ENCODE data around the gene PSME2. TPM values are rescaled to one million over a fixed set of nuclear protein-coding genes. Genes with fewer than 3 reads are reported as not detected.

PSME2 gene
- polyA plus RNA-seq, 2 of the 4 experiments (the other 2 are of a cell fraction), result 137 to 144 TPM

DNA sequence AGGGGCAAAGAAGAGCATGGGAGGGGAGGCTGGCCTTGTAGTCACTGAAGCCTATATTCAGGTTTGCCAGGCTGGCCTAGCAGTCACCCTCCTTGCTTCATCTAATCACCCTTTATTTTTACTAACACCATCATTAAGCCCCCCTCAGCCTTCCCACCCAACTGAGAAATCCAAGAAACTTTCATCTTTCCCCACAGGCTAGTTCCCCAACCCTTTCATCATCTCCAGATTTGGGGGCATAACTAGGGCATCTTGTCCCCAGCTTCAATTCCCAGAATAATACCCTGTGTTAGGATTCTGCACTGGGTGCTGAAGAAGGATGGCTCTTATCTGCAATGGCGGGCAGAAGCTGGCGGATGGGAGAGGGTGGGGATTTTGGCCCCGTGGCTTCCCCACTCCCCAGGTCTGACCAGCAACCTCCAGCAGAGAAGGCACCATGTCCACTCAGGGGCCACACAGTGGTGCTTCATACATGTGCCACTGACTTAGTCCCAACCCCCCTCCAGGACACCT is 45.4 kb downstream of the PSME2 start:
- POLR2A ChIA-PET, result interaction anchor here (5.6 kb wide), 1 partner anchor 13 kb away, joined by 26 read pairs; the partner anchor contains the start of genes DCAF11 and NRL
- Histone ChIP-seq H3K4me1 (no peaks in the 10 kb centered on the region; the same call in 2 of the 3 replicates), H3K9me3 (no peaks in the 10 kb centered on the region), H3K27ac (no peak overlapping the region), H3K4me2 (no peak overlapping the region), H3K4me3 (no peak overlapping the region)
- 90% methylated on average over 3 of the region's 3 CpGs for WGBS (ENCODE audit: missing lambda C conversion rate)
- DNase-seq (ENCODE audit: low read depth in 1 of 2, low spot score in 1 of 2), result no peak
- FAIRE-seq, result no peak
- TF ChIP-seq EHMT2 (IDR thresholded peaks at IDR 0.05; ENCODE audit: low read depth) (no peak), SMC3 (IDR thresholded peaks at IDR 0.05) (no peak), HOXA7 (CRISPR knock-in tag; IDR thresholded peaks at IDR 0.05) (no peak), ZSCAN20 (CRISPR knock-in tag; IDR thresholded peaks at IDR 0.05) (no peak)
- ATAC-seq, result no peak
- CTCF ChIA-PET, result interaction anchor here (3.1 to 13.3 kb wide), 4 partner anchors 4 to 40 kb away, joined by 11 to 244 read pairs (median 225); partner anchors contain the start of genes DCAF11, NRL and PCK2

DNA sequence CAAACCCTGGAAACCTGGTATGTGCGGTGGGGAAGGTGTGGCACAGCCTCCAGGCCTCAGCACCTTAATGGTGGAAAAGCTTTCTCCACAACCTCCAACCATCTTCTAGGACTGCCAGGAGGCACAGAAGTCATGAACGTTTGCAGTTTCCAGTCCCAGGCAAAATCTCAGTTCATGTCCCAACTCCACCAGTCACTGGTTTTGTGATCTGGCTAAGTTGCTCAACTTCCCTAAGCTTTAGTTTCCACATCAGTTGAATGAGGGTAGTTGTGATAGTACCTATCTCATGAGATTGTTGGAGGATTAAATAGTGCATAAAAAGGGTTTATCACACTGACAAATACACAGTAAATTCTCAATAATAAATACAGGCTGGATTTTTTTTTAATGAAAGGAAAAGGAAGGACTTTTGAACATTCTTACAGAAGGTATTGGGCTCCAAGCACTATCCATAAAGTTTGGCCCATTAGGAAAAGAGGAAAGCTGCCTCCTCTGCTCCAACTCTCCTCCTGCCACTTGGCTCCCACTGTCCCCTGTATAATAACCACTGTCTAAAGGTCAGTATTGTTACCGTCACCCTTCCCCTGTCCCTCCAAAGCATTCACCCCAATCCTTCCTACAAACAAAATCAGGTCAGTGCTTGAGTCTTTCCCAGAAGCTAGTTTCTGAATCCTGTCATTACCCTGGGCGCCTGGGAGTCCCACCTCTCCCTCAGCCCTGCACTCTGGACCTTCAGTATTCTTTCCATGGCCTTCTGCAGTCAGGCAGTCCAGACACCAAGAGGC is 46.0 kb downstream of the PSME2 start:
- H3K27ac ChIP-seq, result no peak overlapping the region
- H3K4me3 ChIP-seq, result no peak overlapping the region
- no peak overlapping the region for H3K4me2 ChIP-seq
- 60% methylated on average over 4 of the region's 4 CpGs for WGBS (ENCODE audit: missing lambda C conversion rate)
- no peak for ATAC-seq
- no peaks in the 10 kb centered on the region for H3K9me3 ChIP-seq
- ChIA-PET CTCF (interaction anchor here (3.1 to 13.3 kb wide), 4 partner anchors 5 to 40 kb away, joined by 11 to 244 read pairs (median 225); partner anchors contain the start of genes DCAF11, NRL and PCK2), POLR2A (interaction anchor here (0.6 kb wide), 1 partner anchor 8 kb away, joined by 3 read pairs; no protein-coding TSS in a partner anchor)
- FAIRE-seq, result no peak
- DNase-seq (ENCODE audit: low read depth in 1 of 2, low spot score in 1 of 2), result no peak
- TF ChIP-seq FOSB (CRISPR knock-in tag; IDR thresholded peaks at IDR 0.05), result no peak
- TF ChIP-seq, protein P1, sequence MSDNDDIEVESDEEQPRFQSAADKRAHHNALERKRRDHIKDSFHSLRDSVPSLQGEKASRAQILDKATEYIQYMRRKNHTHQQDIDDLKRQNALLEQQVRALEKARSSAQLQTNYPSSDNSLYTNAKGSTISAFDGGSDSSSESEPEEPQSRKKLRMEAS (IDR thresholded peaks at IDR 0.05), result no peak
- peaks cover 6% of the 10 kb centered on the region for H3K4me1 ChIP-seq

DNA sequence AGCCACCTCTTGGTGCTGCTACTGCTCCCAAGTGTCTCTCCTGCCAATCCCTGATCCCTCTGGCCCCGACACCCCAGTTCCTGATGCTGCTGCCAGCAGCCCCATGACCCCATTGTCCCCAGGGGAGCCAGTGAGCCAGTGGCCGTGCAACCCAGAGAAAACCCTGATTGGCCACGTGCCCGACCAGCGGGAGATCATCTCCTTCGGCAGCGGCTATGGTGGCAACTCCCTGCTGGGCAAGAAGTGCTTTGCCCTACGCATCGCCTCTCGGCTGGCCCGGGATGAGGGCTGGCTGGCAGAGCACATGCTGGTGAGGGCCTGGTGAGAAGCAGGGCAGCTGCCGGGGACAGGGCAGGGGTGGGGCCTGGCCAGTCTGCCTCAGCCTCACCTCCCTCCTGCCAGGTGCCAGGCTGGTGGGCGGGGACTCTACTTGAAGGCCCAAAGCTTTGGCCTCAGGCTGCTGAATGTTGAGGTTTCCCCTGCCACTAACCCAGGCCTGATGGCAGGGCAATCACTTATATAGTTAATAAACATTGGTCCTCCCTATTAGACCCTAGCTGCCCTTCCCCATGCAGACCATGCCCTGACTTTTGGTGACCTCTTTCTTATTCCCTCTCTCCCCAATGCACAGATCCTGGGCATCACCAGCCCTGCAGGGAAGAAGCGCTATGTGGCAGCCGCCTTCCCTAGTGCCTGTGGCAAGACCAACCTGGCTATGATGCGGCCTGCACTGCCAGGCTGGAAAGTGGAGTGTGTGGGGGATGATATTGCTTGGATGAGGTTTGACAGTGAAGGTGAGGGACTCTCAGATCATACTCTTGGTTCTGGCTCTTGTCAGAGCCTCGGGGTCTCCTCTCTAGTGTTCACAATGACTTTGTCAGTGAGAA is 47.2 kb downstream of the PSME2 start:
- DNase-seq (ENCODE audit: low read depth in 1 of 2, low spot score in 1 of 2) (no peak), FAIRE-seq (no peak), ATAC-seq (no peak)
- Histone ChIP-seq H3K4me3 (no peak overlapping the region), H3K27ac (no peak overlapping the region), H3K4me1 (peaks cover 8% of the 10 kb centered on the region), H3K4me2 (no peak overlapping the region), H3K9me3 (no peaks in the 10 kb centered on the region)
- no peak for TF ChIP-seq TFCP2L1 (CRISPR knock-in tag; IDR thresholded peaks at IDR 0.05)
- TF ChIP-seq, protein P2, sequence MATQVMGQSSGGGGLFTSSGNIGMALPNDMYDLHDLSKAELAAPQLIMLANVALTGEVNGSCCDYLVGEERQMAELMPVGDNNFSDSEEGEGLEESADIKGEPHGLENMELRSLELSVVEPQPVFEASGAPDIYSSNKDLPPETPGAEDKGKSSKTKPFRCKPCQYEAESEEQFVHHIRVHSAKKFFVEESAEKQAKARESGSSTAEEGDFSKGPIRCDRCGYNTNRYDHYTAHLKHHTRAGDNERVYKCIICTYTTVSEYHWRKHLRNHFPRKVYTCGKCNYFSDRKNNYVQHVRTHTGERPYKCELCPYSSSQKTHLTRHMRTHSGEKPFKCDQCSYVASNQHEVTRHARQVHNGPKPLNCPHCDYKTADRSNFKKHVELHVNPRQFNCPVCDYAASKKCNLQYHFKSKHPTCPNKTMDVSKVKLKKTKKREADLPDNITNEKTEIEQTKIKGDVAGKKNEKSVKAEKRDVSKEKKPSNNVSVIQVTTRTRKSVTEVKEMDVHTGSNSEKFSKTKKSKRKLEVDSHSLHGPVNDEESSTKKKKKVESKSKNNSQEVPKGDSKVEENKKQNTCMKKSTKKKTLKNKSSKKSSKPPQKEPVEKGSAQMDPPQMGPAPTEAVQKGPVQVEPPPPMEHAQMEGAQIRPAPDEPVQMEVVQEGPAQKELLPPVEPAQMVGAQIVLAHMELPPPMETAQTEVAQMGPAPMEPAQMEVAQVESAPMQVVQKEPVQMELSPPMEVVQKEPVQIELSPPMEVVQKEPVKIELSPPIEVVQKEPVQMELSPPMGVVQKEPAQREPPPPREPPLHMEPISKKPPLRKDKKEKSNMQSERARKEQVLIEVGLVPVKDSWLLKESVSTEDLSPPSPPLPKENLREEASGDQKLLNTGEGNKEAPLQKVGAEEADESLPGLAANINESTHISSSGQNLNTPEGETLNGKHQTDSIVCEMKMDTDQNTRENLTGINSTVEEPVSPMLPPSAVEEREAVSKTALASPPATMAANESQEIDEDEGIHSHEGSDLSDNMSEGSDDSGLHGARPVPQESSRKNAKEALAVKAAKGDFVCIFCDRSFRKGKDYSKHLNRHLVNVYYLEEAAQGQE (IDR thresholded peaks at IDR 0.05), result no peak
- TF ChIP-seq NR3C1 (IDR thresholded peaks at IDR 0.05), result no peak
- TF ChIP-seq, protein P3, sequence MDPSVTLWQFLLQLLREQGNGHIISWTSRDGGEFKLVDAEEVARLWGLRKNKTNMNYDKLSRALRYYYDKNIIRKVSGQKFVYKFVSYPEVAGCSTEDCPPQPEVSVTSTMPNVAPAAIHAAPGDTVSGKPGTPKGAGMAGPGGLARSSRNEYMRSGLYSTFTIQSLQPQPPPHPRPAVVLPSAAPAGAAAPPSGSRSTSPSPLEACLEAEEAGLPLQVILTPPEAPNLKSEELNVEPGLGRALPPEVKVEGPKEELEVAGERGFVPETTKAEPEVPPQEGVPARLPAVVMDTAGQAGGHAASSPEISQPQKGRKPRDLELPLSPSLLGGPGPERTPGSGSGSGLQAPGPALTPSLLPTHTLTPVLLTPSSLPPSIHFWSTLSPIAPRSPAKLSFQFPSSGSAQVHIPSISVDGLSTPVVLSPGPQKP (IDR thresholded peaks at IDR 0.05; ENCODE audit: low read depth, low read length), result no peak
- TF ChIP-seq CBX8 (IDR thresholded peaks at IDR 0.05), result no peak
- TF ChIP-seq HOXA7 (CRISPR knock-in tag; IDR thresholded peaks at IDR 0.05), result no peak
- TF ChIP-seq, protein P4, sequence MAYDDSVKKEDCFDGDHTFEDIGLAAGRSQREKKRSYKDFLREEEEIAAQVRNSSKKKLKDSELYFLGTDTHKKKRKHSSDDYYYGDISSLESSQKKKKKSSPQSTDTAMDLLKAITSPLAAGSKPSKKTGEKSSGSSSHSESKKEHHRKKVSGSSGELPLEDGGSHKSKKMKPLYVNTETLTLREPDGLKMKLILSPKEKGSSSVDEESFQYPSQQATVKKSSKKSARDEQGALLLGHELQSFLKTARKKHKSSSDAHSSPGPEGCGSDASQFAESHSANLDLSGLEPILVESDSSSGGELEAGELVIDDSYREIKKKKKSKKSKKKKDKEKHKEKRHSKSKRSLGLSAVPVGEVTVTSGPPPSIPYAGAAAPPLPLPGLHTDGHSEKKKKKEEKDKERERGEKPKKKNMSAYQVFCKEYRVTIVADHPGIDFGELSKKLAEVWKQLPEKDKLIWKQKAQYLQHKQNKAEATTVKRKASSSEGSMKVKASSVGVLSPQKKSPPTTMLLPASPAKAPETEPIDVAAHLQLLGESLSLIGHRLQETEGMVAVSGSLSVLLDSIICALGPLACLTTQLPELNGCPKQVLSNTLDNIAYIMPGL (CRISPR knock-in tag; IDR thresholded peaks at IDR 0.05; ENCODE audit: borderline replicate concordance), result no peak
- TF ChIP-seq NPAS2 (CRISPR knock-in tag; IDR thresholded peaks at IDR 0.05; ENCODE audit: borderline replicate concordance), result no peak
- TF ChIP-seq BHLHE40 (IDR thresholded peaks at IDR 0.05; ENCODE audit: low read depth, low read length), result no peak
- TF ChIP-seq SREBF2 (IDR thresholded peaks at IDR 0.05), result no peak
- TF ChIP-seq, protein P1 (IDR thresholded peaks at IDR 0.05), result no peak
- no peak for TF ChIP-seq HEYL (CRISPR knock-in tag; IDR thresholded peaks at IDR 0.05)
- no peak for TF ChIP-seq KDM5A (IDR thresholded peaks at IDR 0.05)
- TF ChIP-seq FOSL2 (IDR thresholded peaks at IDR 0.05), result no peak
- TF ChIP-seq FOSL2 (CRISPR knock-in tag; IDR thresholded peaks at IDR 0.05), result no peak
- POLR2A ChIA-PET, result no interaction called here
- CTCF ChIA-PET, result interaction anchor here (0.8 to 13.3 kb wide), 4 partner anchors 4 to 90 kb away, joined by 3 to 405 read pairs (median 225); partner anchors contain the start of gene PCK2
- 84% methylated on average over 12 of the region's 17 CpGs for WGBS (ENCODE audit: missing lambda C conversion rate)
